Kidney (tissue), 14 donors: ENCODE results near the gene DIP2A. TPM values are rescaled to one million over a fixed set of nuclear protein-coding genes. Genes with fewer than 3 reads are reported as not detected.

ENCODE experiments used
- DNase-seq, 5 donors: peaks; one replicate each; pipeline ENCODE4 v3.0.0-alpha.2; 2013 to 2020
- FAIRE-seq: peaks from 2 replicates; lab custom pipeline; 2012; peaks lifted over from hg19 to GRCh38; lab: Jason Lieb, UNC
- H3K27ac ChIP-seq, 2 donors: one replicate each; pipeline ENCODE4 v1.7.0; 2013; ENCODE audit warnings: low read depth in 2 of 2, low read length in 2 of 2, inconsistent platforms in 1 of 2
- H3K27me3 ChIP-seq: one replicate; pipeline ENCODE4 v1.7.1; 2013; ENCODE audit warnings: low read length, inconsistent platforms; ENCODE audit not compliant: control insufficient read depth, insufficient read depth
- H3K36me3 ChIP-seq, 3 donors: one replicate each; pipeline versions ENCODE4 v1.7.0 to v1.7.1; 2013; ENCODE audit warnings: low read length in 3 of 3, control low read depth in 1 of 3, inconsistent platforms in 1 of 3; ENCODE audit not compliant: insufficient read depth in 3 of 3, control insufficient read depth in 2 of 3
- H3K4me1 ChIP-seq, 3 donors: one replicate each; pipeline versions ENCODE4 v1.7.0 to v1.7.1; 2013; ENCODE audit warnings: low read length in 3 of 3, inconsistent platforms in 1 of 3, low read depth in 1 of 3; ENCODE audit not compliant: control insufficient read depth in 2 of 3, insufficient read depth in 2 of 3
- H3K4me3 ChIP-seq, 3 donors: one replicate each; pipeline versions ENCODE4 v1.7.0 to v1.8.1; 2013; ENCODE audit warnings: low read length in 3 of 3, control low read depth in 1 of 3, inconsistent platforms in 1 of 3
- H3K9ac ChIP-seq, 3 donors: one replicate each; pipeline versions ENCODE4 v1.7.0 to v1.7.1; 2013; ENCODE audit warnings: low read length in 3 of 3, control low read depth in 1 of 3, inconsistent platforms in 1 of 3
- H3K9me3 ChIP-seq, 3 donors: one replicate each; pipeline versions ENCODE4 v1.7.0 to v1.7.1; 2013; ENCODE audit warnings: low read length in 3 of 3, control low read depth in 1 of 3, inconsistent platforms in 1 of 3; ENCODE audit not compliant: control insufficient read depth in 2 of 3, insufficient read depth in 1 of 3
- CTCF ChIP-seq: IDR thresholded peaks from 3 replicates; pipeline ENCODE4 v1.5.1; 2012; ENCODE audit warnings: mild to moderate bottlenecking, moderate library complexity, borderline replicate concordance; ENCODE audit not compliant: insufficient read depth; ENCODE audit errors: extremely low read depth
- intact Hi-C: fragments of 100-400 bp; cut with DNase I; formaldehyde crosslinking; loops from one replicate; pipeline ENCODE4 v1.11.1; 2022
- polyA plus RNA-seq: library from polyadenylated mRNA; stranded (reverse); fragments of 350-450 nt; fragmentation: Illumina TruSeq; extraction: RNeasy Lipid Tissue Mini Kit (QIAGEN cat#74804); gene quantifications from one replicate; pipeline ENCODE4 v1.2.3, GENCODE V29; 2014; ENCODE audit warnings: low read depth, low replicate concordance; ENCODE audit not compliant: insufficient read depth
- total RNA-seq: library from RNA; stranded (reverse); fragmentation: NEBNext Ultra II Directional; extraction: Animal tissue kit (Norgen Biotek cat#: 25700); gene quantifications from one replicate; pipeline ENCODE4 v1.2.1, GENCODE V29; 2021
- donor health status: control.
- donor health status: control.
- donor health status: control.
- donor health status: control.
- donor health status: control.
- donor health status: DM: yes; HTN: yes; CAD: no.
- donor health status: Normal renal cell carcinoma (clear cell type).

Gene DIP2A
- total and polyA plus RNA-seq, 2 donors from 2014 or later, result 8.7 to 36.5 TPM

DNA sequence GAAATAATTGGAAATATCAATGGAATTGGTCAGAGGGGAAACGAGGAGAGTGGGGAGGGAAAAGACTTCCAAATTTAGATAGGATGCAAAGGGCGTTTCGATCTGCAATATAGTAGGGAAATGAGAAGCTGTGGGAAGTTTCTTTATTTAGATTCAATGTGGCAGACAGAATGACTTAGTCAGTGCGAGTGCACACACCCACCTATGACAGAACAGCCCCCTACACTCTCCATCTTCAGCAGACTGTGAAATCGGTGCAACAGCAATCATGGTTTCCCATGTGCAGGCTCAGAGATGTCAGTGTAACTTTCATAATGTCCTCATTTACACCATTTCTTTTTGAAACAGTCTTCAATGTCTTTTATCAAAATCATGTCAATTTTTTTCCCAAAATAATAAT lies 46.0 kb downstream of the DIP2A start:
- Histone ChIP-seq H3K27me3 (no peaks in the 10 kb centered on the region), H3K4me3 (no peak overlapping the region), H3K27ac (no peak overlapping the region), H3K9me3 (no peaks in the 10 kb centered on the region), H3K4me1 (no peaks in the 10 kb centered on the region), H3K36me3 (peaks cover 3 to 21% (median 7%) of the 10 kb centered on the region in 3 donors), H3K9ac (no peak overlapping the region)
- DNase-seq (no peak), FAIRE-seq (no peak)
- intact Hi-C loops, result no loop called here
- TF ChIP-seq CTCF, result no peak

- no peaks in the 10 kb centered on the region for H3K9me3 ChIP-seq
- FAIRE-seq (no peak), DNase-seq (no peak)
- H3K36me3 ChIP-seq, result peaks cover 7 to 38% (median 22%) of the 10 kb centered on the region in 3 donors
- intact Hi-C loops, result no loop called here
- TF ChIP-seq CTCF, result no peak
- no peak overlapping the region for H3K9ac ChIP-seq
- H3K27ac ChIP-seq, result no peak overlapping the region
- H3K4me1 ChIP-seq, result no peaks in the 10 kb centered on the region
- H3K27me3 ChIP-seq, result no peaks in the 10 kb centered on the region
- H3K4me3 ChIP-seq, result no peak overlapping the region
These were observed 48.9 kb downstream of the DIP2A start for GRCh38 chr21:46507562-46507961.

DNA sequence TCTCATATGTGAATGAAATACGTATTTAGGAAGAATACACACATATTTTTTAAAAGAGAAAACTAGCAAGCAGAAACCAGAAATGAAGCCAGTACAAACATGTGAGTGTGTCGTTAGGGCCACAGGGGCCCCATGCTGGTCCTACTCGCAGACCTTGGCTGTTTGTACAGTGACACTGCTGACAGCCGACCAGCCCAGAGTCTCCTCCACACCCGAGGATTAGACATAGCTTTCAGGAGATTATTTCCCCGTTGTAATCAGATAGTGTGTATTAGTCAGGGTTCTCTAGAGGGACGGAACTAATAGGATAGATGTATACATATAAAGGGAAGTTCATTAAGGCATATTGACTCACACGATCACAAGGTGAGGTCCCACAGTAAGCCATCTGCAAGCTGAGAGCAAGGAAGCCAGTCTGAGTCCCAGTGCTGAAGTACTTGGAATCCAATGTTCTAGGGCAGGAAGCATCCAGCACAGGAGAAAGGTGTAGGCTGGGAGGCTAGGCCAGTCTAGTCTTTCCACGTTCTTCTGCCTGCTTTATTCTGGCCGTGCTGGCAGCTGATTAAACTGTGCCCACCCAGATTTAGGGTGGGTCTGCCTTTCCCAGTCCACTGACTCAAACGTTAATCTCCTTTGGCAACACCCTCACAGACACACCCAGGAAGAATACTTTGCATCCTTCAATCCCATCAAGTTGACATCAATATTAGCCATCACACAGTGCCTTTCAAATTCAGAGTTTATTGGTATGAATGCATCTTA lies 51.2 kb downstream of the DIP2A start:
- Histone ChIP-seq H3K27me3 (no peaks in the 10 kb centered on the region), H3K9ac (no peak overlapping the region), H3K4me3 (no peak overlapping the region), H3K4me1 (no peaks in the 10 kb centered on the region), H3K9me3 (no peaks in the 10 kb centered on the region), H3K36me3 (peaks cover 5 to 28% (median 16%) of the 10 kb centered on the region in 3 donors), H3K27ac (no peak overlapping the region)
- TF ChIP-seq CTCF, result no peak
- no peak for DNase-seq
- intact Hi-C loops, result no loop called here
- no peak for FAIRE-seq
